GM19238 (cell line): Measurements from ENCODE around the gene ARFGEF2.
A peak's percentile ranks its signal among the peaks of the same experiment; 100 is the strongest.
"Not testable (repeated sequence)": the region's sequence is repeated elsewhere in the genome, so short reads cannot be mapped to it uniquely, and the experiment has no call there.

Experiments
- DNase-seq: peaks from one replicate; pipeline ENCODE4 v3.0.0; 2011; ENCODE audit warnings: low spot score; ENCODE audit not compliant: insufficient read length

ARFGEF2 gene

GRCh38 chr20:49054056-49054643 lies 132.6 kb downstream of the ARFGEF2 start:
- DNase-seq, result peak; percentile 14

DNA sequence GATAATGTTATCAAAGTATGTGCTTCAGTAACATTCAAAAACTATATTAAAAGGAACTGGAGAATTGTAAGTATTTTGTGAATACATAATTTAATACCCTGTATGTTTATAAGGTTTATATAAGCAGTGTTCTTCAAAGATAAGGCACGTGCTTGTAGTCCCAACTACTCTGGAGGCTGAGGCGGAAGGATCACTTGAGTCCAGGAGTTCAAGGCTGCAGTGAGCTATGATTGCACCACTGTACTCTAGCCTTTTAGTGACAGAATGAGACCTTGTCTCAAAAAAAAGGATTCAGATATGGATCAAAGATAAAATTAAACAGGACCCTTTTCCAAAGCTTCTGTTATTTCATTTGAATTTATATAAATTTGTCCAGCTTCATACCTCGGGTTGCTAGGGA lies 141.8 kb downstream of the ARFGEF2 start:
- DNase-seq, result no peak

GRCh38 chr20:49074521-49074920 lies 153.0 kb downstream of the ARFGEF2 start:
- DNase-seq, result no peak

DNA sequence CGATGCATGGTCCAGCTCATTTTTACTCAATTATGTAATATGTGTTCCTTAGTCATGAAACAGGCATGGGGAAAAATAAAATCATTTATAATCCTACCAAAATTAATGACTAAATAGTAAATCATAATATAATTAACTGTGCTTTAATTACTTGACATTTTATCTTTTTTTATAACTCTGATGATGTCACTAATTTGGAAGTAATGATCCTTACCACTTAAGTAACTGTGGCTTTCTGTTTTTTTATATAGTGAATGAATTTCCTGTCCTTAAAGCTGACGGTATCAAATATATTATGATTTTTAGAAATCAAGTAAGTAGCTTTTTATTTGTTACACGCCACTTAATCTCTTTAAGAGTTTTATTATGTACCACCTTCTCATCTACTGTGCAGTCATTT lies 156.8 kb downstream of the ARFGEF2 start:
- no peak for DNase-seq

- DNase-seq, result not testable (repeated sequence)
These were observed 160.8 kb downstream of the ARFGEF2 start for GRCh38 chr20:49082295-49082694.
